ENCODE data around the gene ETS1. TPM values are rescaled to one million over a fixed set of nuclear protein-coding genes. Genes with fewer than 3 reads are reported as not detected.
A peak's percentile ranks its signal among the peaks of the same experiment; 100 is the strongest.

Gene ETS1
- total and polyA plus RNA-seq, 11 donors = 18.4 to 101 (median 45.3) TPM

GRCh38 chr11:128497061-128497775 is 90.1 kb downstream of the ETS1 start:
- H3K36me3 ChIP-seq = no peaks in the 10 kb centered on the region
- peak overlapping the region; percentile 51 to 96 (median 80) for H3K27ac ChIP-seq
- intact Hi-C loops (cut with DNase I) = no loop called here
- TF ChIP-seq CTCF (IDR thresholded peaks at IDR 0.05) (no peak), POLR2A (IDR thresholded peaks at IDR 0.05) (no peak)
- peaks cover 49 to 100% (median 99%) of the 10 kb centered on the region in 12 donors for H3K4me1 ChIP-seq
- H3K27me3 ChIP-seq = no peaks in the 10 kb centered on the region
- peak in 4 of 5 donors; percentile 45 to 64 (median 59) for DNase-seq
- peak overlapping the region in 10 of 12 donors; percentile 3 to 37 (median 28) for H3K4me3 ChIP-seq
- whole genome bisulfite sequencing, 4 donors = 8 to 16% (median 12%) methylated on average over 7 of the region's 7 CpGs
- no peaks in the 10 kb centered on the region for H3K9me3 ChIP-seq
- peak; percentile 52 to 79 (median 76) for ATAC-seq

- Histone ChIP-seq H3K4me1 (peaks cover 51 to 100% (median 99%) of the 10 kb centered on the region in 12 donors), H3K27me3 (no peaks in the 10 kb centered on the region), H3K9me3 (no peaks in the 10 kb centered on the region), H3K4me3 (peak overlapping the region in 7 of 12 donors; percentile 22 to 37 (median 32)), H3K27ac (peak overlapping the region; percentile 51 to 96 (median 80)), H3K36me3 (no peaks in the 10 kb centered on the region)
- intact Hi-C loops (cut with DNase I) = no loop called here
- peak; percentile 13 to 54 (median 30) for ATAC-seq
- DNase-seq = no peak
- whole genome bisulfite sequencing, 4 donors = 3 to 16% (median 7%) methylated on average over 4 of the region's 4 CpGs
- TF ChIP-seq CTCF (IDR thresholded peaks at IDR 0.05) (no peak), POLR2A (IDR thresholded peaks at IDR 0.05) (no peak)
These were observed 90.7 kb downstream of the ETS1 start for GRCh38 chr11:128496692-128497060.

- WGBS, 4 donors = 7 to 13% (median 10%) methylated on average over 3 of the region's 3 CpGs
- H3K27ac ChIP-seq = peak overlapping the region; percentile 51 to 96 (median 80)
- H3K4me3 ChIP-seq = peak overlapping the region in 6 of 12 donors; percentile 22 to 37 (median 32)
- DNase-seq = no peak
- intact Hi-C loops (cut with DNase I) = no loop called here
- TF ChIP-seq CTCF (IDR thresholded peaks at IDR 0.05) = no peak
- TF ChIP-seq POLR2A (IDR thresholded peaks at IDR 0.05) = no peak
- no peaks in the 10 kb centered on the region for H3K27me3 ChIP-seq
- peaks cover 0 to 2% (median 0%) of the 10 kb centered on the region in 9 donors for H3K36me3 ChIP-seq
- ATAC-seq = no peak
- peaks cover 50 to 100% (median 99%) of the 10 kb centered on the region in 12 donors for H3K4me1 ChIP-seq
- no peaks in the 10 kb centered on the region for H3K9me3 ChIP-seq
These were observed 91.1 kb downstream of the ETS1 start for GRCh38 chr11:128496249-128496648.

- Histone ChIP-seq H3K9me3 (no peaks in the 10 kb centered on the region), H3K27me3 (no peaks in the 10 kb centered on the region), H3K27ac (peak overlapping the region in 10 of 12 donors; percentile 4 to 96 (median 80)), H3K36me3 (peaks cover 0 to 12% (median 8%) of the 10 kb centered on the region in 9 donors), H3K4me1 (peaks cover 46 to 100% (median 94%) of the 10 kb centered on the region in 12 donors), H3K4me3 (no peak overlapping the region)
- no peak for TF ChIP-seq CTCF (IDR thresholded peaks at IDR 0.05)
- TF ChIP-seq POLR2A (IDR thresholded peaks at IDR 0.05) = no peak
- intact Hi-C loops (cut with DNase I) = no loop called here
- DNase-seq (no peak), ATAC-seq (no peak)
- WGBS, 4 donors = 47 to 57% (median 51%) methylated on average over 3 of the region's 3 CpGs
These were observed 92.7 kb downstream of the ETS1 start for GRCh38 chr11:128494418-128495332.

All from heart left ventricle (tissue), 16 donors.